ENCODE results near the gene ALKAL2.

Gene ALKAL2

DNA sequence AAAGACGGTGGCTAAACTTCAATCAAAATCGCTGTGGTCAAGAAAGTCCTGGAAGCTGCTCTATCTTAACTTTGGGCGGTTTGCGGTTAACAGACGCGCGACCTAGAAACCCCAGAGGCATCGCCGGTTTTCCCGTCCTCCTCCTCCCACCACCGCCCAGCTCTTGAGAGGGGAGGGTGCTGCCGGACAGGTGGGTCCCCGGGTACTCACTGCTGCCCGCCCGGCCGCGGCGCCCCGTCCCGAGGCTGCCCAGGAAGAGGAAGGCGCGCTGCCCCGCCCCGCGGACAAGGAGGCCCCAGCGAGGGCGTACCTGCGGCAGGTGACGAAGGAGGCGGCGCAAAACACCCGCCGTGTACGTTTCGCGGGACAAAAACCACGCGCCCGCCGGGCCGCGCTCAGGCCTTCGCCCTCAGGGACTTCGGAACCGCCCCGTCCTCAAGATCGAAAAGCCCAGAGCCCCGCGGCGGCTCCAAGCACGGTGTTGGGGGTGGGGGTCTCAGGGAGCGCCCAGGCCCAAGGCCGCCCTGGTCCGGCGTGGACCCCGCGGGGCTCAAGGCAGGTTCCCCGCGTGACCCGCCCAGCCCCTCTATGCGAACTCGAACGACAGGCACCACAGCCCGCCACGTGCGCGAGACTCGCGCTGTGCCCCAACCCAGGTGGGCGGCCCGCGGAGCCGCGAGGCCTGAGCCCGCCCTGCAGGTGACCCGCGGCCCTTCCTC is 24.0 kb downstream of the ALKAL2 start, which contains the start of gene SH3YL1:
Gene SH3YL1 (minus strand): TSS at position 259 of the 719 bp plus-strand sequence. CDS start 48 bp downstream, at position 211.
- peak within 1 kb of the TSS; percentile 93 for H3K4me3 ChIP-seq (ENCODE audit: control insufficient read depth, low read depth, low read length)
- DNase-seq (ENCODE audit: low read depth), result no peak
- TF ChIP-seq CTCF (conservative IDR thresholded peaks at IDR 0.05; ENCODE audit: control insufficient read depth, insufficient read depth, low read depth, low read length), result no peak

DNA sequence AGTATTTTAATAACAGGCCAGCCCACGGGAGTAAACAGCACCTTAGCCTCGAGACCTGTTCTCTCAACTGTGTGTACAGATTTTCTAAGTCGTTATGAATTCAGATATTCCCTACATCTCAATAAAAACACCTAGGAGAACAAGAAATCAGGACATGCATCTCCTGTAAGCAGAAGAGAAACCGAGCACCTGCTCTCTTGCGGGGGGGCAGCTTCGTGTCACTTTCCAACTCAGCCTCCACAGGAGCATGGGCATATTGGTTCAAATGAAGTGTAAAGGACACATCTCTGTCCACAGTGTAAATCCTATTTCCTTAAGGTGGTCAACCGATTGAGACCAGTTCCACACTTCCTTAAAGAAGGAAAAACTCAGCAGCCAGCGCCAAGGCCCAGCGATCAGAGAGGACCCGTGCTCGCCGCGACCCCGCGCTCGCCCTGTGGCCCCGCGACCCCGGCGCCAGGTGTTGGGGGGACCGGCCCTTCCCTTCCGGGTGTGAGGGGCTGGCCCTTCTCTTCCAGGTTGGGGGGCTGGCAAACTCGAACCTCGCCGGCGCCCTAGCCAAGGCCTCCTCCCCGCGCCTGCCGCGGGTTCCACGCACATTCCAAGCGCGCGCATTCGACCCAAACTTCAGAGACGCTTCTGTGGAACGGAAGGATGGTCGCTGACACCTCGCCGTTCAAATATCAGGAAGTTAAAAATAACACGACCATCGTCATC is 24.7 kb downstream of the ALKAL2 start:
- no peak for TF ChIP-seq CTCF (conservative IDR thresholded peaks at IDR 0.05; ENCODE audit: control insufficient read depth, insufficient read depth, low read depth, low read length)
- no peak for DNase-seq (ENCODE audit: low read depth)

DNA sequence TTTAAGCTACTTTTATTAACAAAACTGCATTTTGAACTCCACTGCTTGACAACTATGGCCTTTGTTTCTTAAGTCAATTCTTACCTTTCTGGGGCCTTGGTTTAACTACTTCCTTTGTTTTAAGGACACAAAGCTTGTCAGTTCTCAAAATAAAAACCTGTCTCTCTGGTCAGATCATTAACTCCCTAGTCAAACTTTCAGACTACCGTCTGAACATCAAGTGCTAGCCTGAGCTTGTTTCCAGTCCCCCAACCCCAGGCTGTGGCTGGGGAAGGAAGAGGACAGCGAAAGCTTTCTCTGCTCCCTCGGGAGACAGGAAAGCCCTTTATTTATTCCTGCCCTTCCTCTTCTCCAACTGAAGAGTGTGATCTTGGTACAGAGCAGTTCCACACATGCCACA is 25.8 kb downstream of the ALKAL2 start:
- TF ChIP-seq CTCF (conservative IDR thresholded peaks at IDR 0.05; ENCODE audit: control insufficient read depth, insufficient read depth, low read depth, low read length), result no peak
- H3K4me3 ChIP-seq (ENCODE audit: control insufficient read depth, low read depth, low read length), result no peak overlapping the region
- no peak for DNase-seq (ENCODE audit: low read depth)

More for the DNA sequence above, 24.7 kb downstream of the ALKAL2 start:
- peak overlapping the region; percentile 93 for H3K4me3 ChIP-seq (ENCODE audit: control insufficient read depth, low read depth, low read length)

DNA sequence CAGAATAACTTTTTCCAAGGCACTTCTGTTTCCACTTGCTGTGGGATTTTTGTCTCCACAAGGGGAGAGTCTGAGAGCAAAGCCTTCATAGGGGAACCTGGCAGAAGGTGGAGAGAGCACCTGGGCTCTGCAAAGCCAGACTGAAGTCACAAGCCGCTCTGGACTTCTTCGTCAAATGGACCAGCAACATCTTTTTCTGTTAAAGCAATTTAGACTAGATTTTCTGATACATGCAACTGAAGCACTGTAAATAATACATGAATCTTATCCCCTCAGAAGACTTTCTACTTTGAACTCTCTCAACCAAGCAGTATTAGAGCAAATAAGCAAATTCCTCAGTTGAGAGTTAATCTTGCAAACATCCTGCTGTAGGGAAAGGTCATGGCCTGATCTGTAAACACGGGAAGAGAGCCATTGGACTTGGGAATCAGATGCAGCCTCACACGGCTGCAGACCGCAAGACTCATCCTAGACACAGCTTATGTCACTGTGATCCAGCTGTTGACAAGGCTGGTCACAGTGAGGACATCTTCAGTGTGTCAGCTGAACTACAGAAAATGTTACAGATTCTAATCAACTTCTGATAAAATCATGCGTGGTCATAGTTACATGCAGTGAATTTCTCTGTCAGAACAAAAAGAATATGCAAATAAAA is 27.3 kb downstream of the ALKAL2 start:
- no peak overlapping the region for H3K4me3 ChIP-seq (ENCODE audit: control insufficient read depth, low read depth, low read length)
- no peak for TF ChIP-seq CTCF (conservative IDR thresholded peaks at IDR 0.05; ENCODE audit: control insufficient read depth, insufficient read depth, low read depth, low read length)
- no peak for DNase-seq (ENCODE audit: low read depth)

DNA sequence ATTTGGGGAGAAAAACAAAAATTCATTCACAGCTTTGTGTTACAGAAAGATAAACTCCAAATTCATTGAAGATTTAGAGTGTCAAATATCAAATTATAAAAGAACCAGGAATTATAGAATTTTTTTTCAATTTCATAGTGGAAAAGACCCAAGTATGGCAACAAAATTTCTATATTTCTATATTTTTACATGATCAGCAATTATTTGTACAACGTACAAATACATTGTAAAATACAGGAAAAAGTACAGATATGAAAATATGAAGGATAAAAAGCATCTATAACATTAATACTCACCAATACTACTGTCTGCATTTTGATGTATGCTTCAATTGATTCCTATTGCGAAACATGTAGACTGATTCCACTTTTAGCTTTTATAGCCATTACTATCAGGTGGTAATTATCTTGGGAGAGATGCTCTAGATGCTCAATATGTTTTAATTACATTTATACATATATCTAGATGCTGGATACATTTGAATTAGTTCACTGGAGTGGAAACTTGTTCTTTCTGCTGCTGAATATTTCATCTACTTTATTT is 28.0 kb downstream of the ALKAL2 start:
- H3K4me3 ChIP-seq (ENCODE audit: control insufficient read depth, low read depth, low read length), result no peak overlapping the region
- no peak for TF ChIP-seq CTCF (conservative IDR thresholded peaks at IDR 0.05; ENCODE audit: control insufficient read depth, insufficient read depth, low read depth, low read length)
- no peak for DNase-seq (ENCODE audit: low read depth)

- no peak overlapping the region for H3K4me3 ChIP-seq (ENCODE audit: control insufficient read depth, low read depth, low read length)
- no peak for DNase-seq (ENCODE audit: low read depth)
- TF ChIP-seq CTCF (conservative IDR thresholded peaks at IDR 0.05; ENCODE audit: control insufficient read depth, insufficient read depth, low read depth, low read length), result no peak
Measured at GRCh38 chr2:258933-259332, 29.0 kb downstream of the ALKAL2 start.

All from fibroblast of mammary gland (primary cell).